HepG2 (cell line): Measurements from ENCODE around the gene SPRTN. TPM values are rescaled to one million over a fixed set of nuclear protein-coding genes. Genes with fewer than 3 reads are reported as not detected.
A peak's percentile ranks its signal among the peaks of the same experiment; 100 is the strongest.

Experiments used
- ATF3 ChIP-seq: sonication (generic); formaldehyde crosslinking; IDR thresholded peaks from 2 replicates; pipeline ENCODE4 v1.4.0; 2020; ENCODE audit warnings: missing genetic modification reagents
- GPBP1L1 ChIP-seq: sonication (generic); formaldehyde crosslinking; IDR thresholded peaks from 2 replicates; pipeline ENCODE4 v1.5.0; 2020; ENCODE audit warnings: mild to moderate bottlenecking, missing genetic modification reagents
- HINFP ChIP-seq: sonication (generic); formaldehyde crosslinking; IDR thresholded peaks from 2 replicates; pipeline ENCODE4 v1.4.0; 2020; ENCODE audit warnings: low read depth, mild to moderate bottlenecking, missing genetic modification reagents
- KLF11 ChIP-seq: IDR thresholded peaks from 2 replicates; pipeline ENCODE4 v1.6.1; 2016; ENCODE audit warnings: missing compliant biosample characterization
- PHF5A ChIP-seq: IDR thresholded peaks from one replicate; pipeline ENCODE4 v1.6.1; 2018; ENCODE audit warnings: low read depth, missing genetic modification reagents; ENCODE audit not compliant: unreplicated experiment
- POLR2A ChIP-seq, 2 experiments: IDR thresholded peaks; 2 replicates each; pipeline ENCODE4 v1.6.1; 2011; ENCODE audit warnings: low read depth in 2 of 2, low read length in 2 of 2, mild to moderate bottlenecking in 1 of 2, moderate library complexity in 1 of 2; ENCODE audit not compliant: insufficient read depth in 1 of 2
- RFX3 ChIP-seq: IDR thresholded peaks from 2 replicates; pipeline ENCODE4 v1.6.1; 2016; ENCODE audit warnings: missing biosample characterization, missing genetic modification reagents
- RFXANK ChIP-seq: IDR thresholded peaks from 2 replicates; pipeline ENCODE4 v1.6.1; 2016
- SIN3B ChIP-seq: fragments of 150-350 bp; IDR thresholded peaks from 2 replicates; pipeline ENCODE4 v1.6.1; 2014; ENCODE audit warnings: low read length
- SNAPC2 ChIP-seq: sonication (generic); formaldehyde crosslinking; IDR thresholded peaks from 2 replicates; pipeline ENCODE4 v1.8.1; 2022; ENCODE audit warnings: mild to moderate bottlenecking, missing genetic modification reagents
- SPEN ChIP-seq: sonication (generic); formaldehyde crosslinking; IDR thresholded peaks from 2 replicates; pipeline ENCODE4 v1.5.1; 2020; ENCODE audit warnings: low read depth, mild to moderate bottlenecking, missing genetic modification reagents
- TOPORS ChIP-seq: sonication (generic); formaldehyde crosslinking; IDR thresholded peaks from 2 replicates; pipeline ENCODE4 v1.8.0; 2023; ENCODE audit warnings: mild to moderate bottlenecking, missing genetic modification reagents
- UBTF ChIP-seq: sonication (generic); formaldehyde crosslinking; IDR thresholded peaks from 2 replicates; pipeline ENCODE4 v1.4.0; 2020; ENCODE audit warnings: mild to moderate bottlenecking, missing genetic modification reagents
- ZBTB1 ChIP-seq: sonication (generic); formaldehyde crosslinking; IDR thresholded peaks from 2 replicates; pipeline ENCODE4 v1.4.0; 2020; ENCODE audit warnings: missing genetic modification reagents, borderline replicate concordance
- ZFAT ChIP-seq: sonication (generic); formaldehyde crosslinking; conservative IDR thresholded peaks from 2 replicates; pipeline ENCODE4 v1.8.1; 2023; ENCODE audit warnings: missing genetic modification reagents, inconsistent platforms
- ZFP37 ChIP-seq: sonication (generic); formaldehyde crosslinking; IDR thresholded peaks from 2 replicates; pipeline ENCODE4 v1.4.0; 2020; ENCODE audit warnings: missing genetic modification reagents, borderline replicate concordance
- ZNF280D ChIP-seq: sonication (generic); formaldehyde crosslinking; IDR thresholded peaks from 2 replicates; pipeline ENCODE4 v1.5.1; 2020; ENCODE audit warnings: mild to moderate bottlenecking, missing genetic modification reagents
- ZNF292 ChIP-seq: sonication (generic); formaldehyde crosslinking; IDR thresholded peaks from 2 replicates; pipeline ENCODE4 v1.8.1; 2022; ENCODE audit warnings: mild to moderate bottlenecking, low read depth, missing genetic modification reagents, borderline replicate concordance
- ZNF335 ChIP-seq: sonication (generic); formaldehyde crosslinking; IDR thresholded peaks from 2 replicates; pipeline ENCODE4 v1.4.0; 2020; ENCODE audit warnings: missing genetic modification reagents
- ZNF552 ChIP-seq: sonication (generic); formaldehyde crosslinking; IDR thresholded peaks from 2 replicates; pipeline ENCODE4 v1.9.0; 2022; ENCODE audit warnings: missing genetic modification reagents, mild to moderate bottlenecking, borderline replicate concordance
- ZNF740 ChIP-seq: sonication (generic); formaldehyde crosslinking; IDR thresholded peaks from 2 replicates; pipeline ENCODE4 v1.4.0; 2020; ENCODE audit warnings: missing genetic modification reagents
- polyA plus RNA-seq, 8 experiments: library from polyadenylated mRNA; depleted of rRNA in 3 of 8; stranded (reverse) in 7 of 8; unstranded in 1 of 8; fragments of >200 nt; fragmentation: Illumina TruSeq in 4 of 8; extraction: Trizol in 4 of 8; gene quantifications; 2 replicates each; pipeline versions ENCODE4 v1.2.1 to v1.2.3, GENCODE V29; 2011 to 2016; ENCODE audit warnings: low read depth in 4 of 8, missing spikeins in 1 of 8, mixed read lengths in 1 of 8; ENCODE audit not compliant: insufficient read depth in 1 of 8
- total RNA-seq, 5 experiments: library from RNA; depleted of rRNA; stranded (reverse); fragments of >200 nt; fragmentation: Illumina TruSeq; extraction: Trizol; gene quantifications; 2 replicates each; pipeline ENCODE4 v1.2.3, GENCODE V29; 2016; ENCODE audit warnings: low read depth in 1 of 5

SPRTN gene
- total and polyA plus RNA-seq, 2 of the 13 experiments (the other 11 are each of a cell fraction or from before 2014, with no cell fraction given), result 4.2 to 15.2 TPM

- TF ChIP-seq HINFP (CRISPR knock-in tag), result no peak
- 0 out of 2 replicates have a peak, but pooled peaks have one; percentile 52 for TF ChIP-seq ZFP37 (CRISPR knock-in tag)
- no peak for TF ChIP-seq GPBP1L1 (CRISPR knock-in tag)
- TF ChIP-seq RFXANK (CRISPR knock-in tag), result no peak
- no peak for TF ChIP-seq ATF3
- no peak for TF ChIP-seq ZNF280D (CRISPR knock-in tag)
- no peak; the same call in 1 of the 2 replicates for TF ChIP-seq ZNF292 (CRISPR knock-in tag)
- 0 out of 2 replicates have a peak, but pooled peaks have one; percentile 37 for TF ChIP-seq ZFAT (CRISPR knock-in tag)
- TF ChIP-seq TOPORS, result no peak
- TF ChIP-seq RFX3 (CRISPR knock-in tag), result no peak
- peak; percentile 11; the same call in 1 of the 2 replicates for TF ChIP-seq SPEN (CRISPR knock-in tag)
- TF ChIP-seq KLF11 (CRISPR knock-in tag), result no peak
- no peak for TF ChIP-seq SIN3B
- no peak for TF ChIP-seq UBTF
- no peak for TF ChIP-seq ZNF552 (CRISPR knock-in tag)
- TF ChIP-seq ZNF740 (CRISPR knock-in tag), result no peak
- TF ChIP-seq ZNF335 (CRISPR knock-in tag), result no peak
- TF ChIP-seq ZBTB1 (CRISPR knock-in tag), result no peak
- peak; percentile 10 to 70; a peak in 3 of 4 replicates for TF ChIP-seq POLR2A (IDR thresholded peaks at IDR 0.05; ENCODE audit: insufficient read depth in 1 of 2, low read depth in 2 of 2, low read length in 2 of 2)
- TF ChIP-seq SNAPC2 (CRISPR knock-in tag), result no peak
- no peak for TF ChIP-seq PHF5A (CRISPR knock-in tag)
Observed at GRCh38 chr1:231338270-231339128, at the start of gene SPRTN (continued).
